B cell (primary cell): ENCODE measurements around the gene OPA1. TPM values are rescaled to one million over a fixed set of nuclear protein-coding genes. Genes with fewer than 3 reads are reported as not detected.

ENCODE experiments used
- ATAC-seq: fragments of 200-7000 bp; cut with Tn5 transposase; one replicate; pipeline ENCODE4 v1.10.0; 2021; ENCODE audit warnings: low read depth, mild to moderate bottlenecking, moderate number of reproducible peaks, moderate library complexity
- CTCF ChIA-PET: fragments of 350-600 bp; sonication (Branson Sonifier 250); formaldehyde crosslinking; loops from one replicate; lab custom pipeline; 2021; ENCODE audit warnings: antibody characterized with exemption, inconsistent platforms; lab: Charles Lee
- POLR2A ChIA-PET: fragments of 350-600 bp; sonication (Branson Sonifier 250); formaldehyde crosslinking; loops from one replicate; lab custom pipeline; 2021; ENCODE audit warnings: antibody characterized with exemption; lab: Charles Lee
- DNase-seq: peaks from one replicate; pipeline ENCODE4 v3.0.0; 2013
- H2AFZ ChIP-seq: 2 replicates; pipeline ENCODE4 v1.6.1; 2012; ENCODE audit warnings: mild to moderate bottlenecking, low read depth, low read length; ENCODE audit not compliant: insufficient read depth, poor library complexity, severe bottlenecking
- H3K27ac ChIP-seq, 2 donors: 1 replicate in 1 of 2; 2 replicates in 1 of 2; pipeline ENCODE4 v1.5.1; 2012 to 2013; ENCODE audit warnings: low read length in 2 of 2, mild to moderate bottlenecking in 2 of 2, moderate library complexity in 1 of 2
- H3K27me3 ChIP-seq, 4 experiments: fragments of 200-600 bp in 1 of 4; sonication (generic) in 1 of 4; replicated peaks in 1 of 4; 1 replicate in 2 of 4; 2 replicates in 2 of 4; pipeline versions ENCODE4 v1.6.1 to v1.7.0; 2013 to 2016; ENCODE audit warnings: low read length in 3 of 4, mild to moderate bottlenecking in 2 of 4, mixed read lengths in 1 of 4, moderate library complexity in 1 of 4; ENCODE audit not compliant: insufficient read depth in 4 of 4, control insufficient read depth in 3 of 4; ENCODE audit errors: control extremely low read depth in 1 of 4
- H3K36me3 ChIP-seq, 2 experiments: replicated peaks in 1 of 2; 1 replicate in 1 of 2; 2 replicates in 1 of 2; pipeline versions ENCODE4 v1.6.1 to v1.7.1; 2013; ENCODE audit warnings: low read length in 1 of 2; ENCODE audit not compliant: insufficient read depth in 2 of 2, control insufficient read depth in 1 of 2; ENCODE audit errors: control extremely low read depth in 1 of 2, extremely low read depth in 1 of 2
- H3K4me1 ChIP-seq, 2 donors: fragments of 200-600 bp in 1 of 2; sonication (generic) in 1 of 2; 1 replicate in 1 of 2; 2 replicates in 1 of 2; pipeline versions ENCODE4 v1.5.1 to v1.6.1; 2013 to 2017; ENCODE audit warnings: low read length in 2 of 2; ENCODE audit not compliant: control insufficient read depth in 2 of 2, insufficient read depth in 2 of 2
- H3K4me2 ChIP-seq: replicated peaks from 2 replicates; pipeline ENCODE3; 2012; ENCODE audit warnings: mild to moderate bottlenecking, low read depth, low read length; ENCODE audit not compliant: poor library complexity, severe bottlenecking
- H3K4me3 ChIP-seq, 5 experiments: fragments of 200-600 bp in 1 of 5; sonication (generic) in 1 of 5; 1 replicate in 3 of 5; 2 replicates in 2 of 5; pipeline versions ENCODE4 v1.5.1 to v1.7.0; 2011 to 2016; ENCODE audit warnings: low read length in 4 of 5, mild to moderate bottlenecking in 4 of 5, low read depth in 2 of 5, control low read depth in 1 of 5, moderate library complexity in 1 of 5; ENCODE audit not compliant: insufficient read depth in 1 of 5; ENCODE audit errors: control extremely low read depth in 1 of 5, extremely low read depth in 1 of 5
- H3K79me2 ChIP-seq: fragments of 200-600 bp; sonication (generic); one replicate; pipeline ENCODE4 v1.6.0; 2016; ENCODE audit warnings: low read length; ENCODE audit not compliant: control insufficient read depth, insufficient read depth
- H3K9ac ChIP-seq: fragments of 200-600 bp; sonication (generic); 2 replicates; pipeline ENCODE4 v1.6.1; 2017; ENCODE audit warnings: mild to moderate bottlenecking, low read length, moderate library complexity
- H3K9me3 ChIP-seq, 3 donors: one replicate each; pipeline versions ENCODE4 v1.6.1 to v1.7.1; 2013; ENCODE audit warnings: low read length in 2 of 3; ENCODE audit not compliant: control insufficient read depth in 2 of 3, insufficient read depth in 1 of 3; ENCODE audit errors: control extremely low read depth in 1 of 3
- H4K20me1 ChIP-seq: 2 replicates; pipeline ENCODE4 v1.6.0; 2012; ENCODE audit warnings: mild to moderate bottlenecking, low read length; ENCODE audit not compliant: insufficient read depth, control insufficient read depth, poor library complexity, severe bottlenecking
- H3K27ac Mint-ChIP-seq: one replicate; pipeline ENCODE4 v1.8.0; 2021; ENCODE audit warnings: mixed read lengths
- H3K27me3 Mint-ChIP-seq: one replicate; pipeline ENCODE4 v1.8.0; 2021; ENCODE audit warnings: mixed read lengths
- H3K4me1 Mint-ChIP-seq: one replicate; pipeline ENCODE4 v1.8.0; 2021; ENCODE audit warnings: mixed read lengths
- H3K4me3 Mint-ChIP-seq: one replicate; pipeline ENCODE4 v1.8.0; 2021; ENCODE audit warnings: mixed read lengths
- H3K9me3 Mint-ChIP-seq: one replicate; pipeline ENCODE4 v1.8.0; 2022; ENCODE audit warnings: mixed read lengths; ENCODE audit not compliant: insufficient read depth
- CTCF ChIP-seq: fragments of 200-600 bp; IDR thresholded peaks from one replicate; pipeline ENCODE4 v1.8.0; 2022; ENCODE audit warnings: antibody characterized with exemption, mild to moderate bottlenecking
- EZH2 ChIP-seq: IDR thresholded peaks from 2 replicates; pipeline ENCODE4 v1.6.1; 2012; ENCODE audit warnings: borderline replicate concordance, low read depth, mild to moderate bottlenecking, moderate library complexity, low read length; ENCODE audit not compliant: insufficient read depth, poor library complexity, severe bottlenecking
- WGBS: methylation state at CpG from one replicate; pipeline ENCODE4 v1.1.5; 2013; ENCODE audit warnings: missing lambda C conversion rate; ENCODE audit not compliant: insufficient coverage; 5-methylcytosine and 5-hydroxymethylcytosine counted together
- intact Hi-C: fragments of 100-400 bp; cut with micrococcal nuclease; formaldehyde crosslinking; loops from one replicate; pipeline ENCODE4 v1.10.0; 2022
- polyA plus RNA-seq: library from polyadenylated mRNA; depleted of rRNA; stranded (reverse); fragments of >200 nt; gene quantifications from 2 replicates; pipeline ENCODE4 v1.2.3, GENCODE V29; 2012
- total RNA-seq, 2 donors: library from RNA; stranded (reverse); fragments of 120-200 nt in 1 of 2; gene quantifications; 1 replicate in 1 of 2; 2 replicates in 1 of 2; pipeline versions ENCODE4 v1.2.3 to v1.2.4, GENCODE V29; 2013 to 2022

Gene OPA1
- total and polyA plus RNA-seq, 2 donors (not counting 1 experiment from before 2014, with no cell fraction given) = 9.1 to 62.8 TPM

GRCh38 chr3:193710286-193711165 lies 117.5 kb downstream of the OPA1 start:
- Histone ChIP-seq H3K27me3 (peaks cover 0 to 4% (median 0%) of the 10 kb centered on the region in 4 experiments), H3K79me2 (no peaks in the 10 kb centered on the region), H3K9me3 (peaks cover 0 to 16% (median 15%) of the 10 kb centered on the region in 3 donors), H3K27ac (no peak overlapping the region), H3K9ac (no peak overlapping the region), H4K20me1 (no peaks in the 10 kb centered on the region), H2AFZ (no peak overlapping the region), H3K4me2 (no peak overlapping the region), H3K4me1 (peaks cover 0 to under 1% of the 10 kb centered on the region in 2 donors), H3K4me3 (no peak overlapping the region), H3K36me3 (no peaks in the 10 kb centered on the region)
- TF ChIP-seq CTCF = no peak
- no peak for TF ChIP-seq EZH2
- intact Hi-C loops = no loop called here
- peaks cover 2% of the 10 kb centered on the region for H3K4me1 Mint-ChIP-seq
- no peak overlapping the region for H3K27ac Mint-ChIP-seq
- ATAC-seq (no peak), DNase-seq (no peak)
- WGBS = 93% methylated on average over 15 of the region's 18 CpGs
- H3K9me3 Mint-ChIP-seq = no peaks in the 10 kb centered on the region
- ChIA-PET POLR2A (no interaction called here), CTCF (interaction anchor here (0.5 kb wide), 1 partner anchor 787 kb away, joined by 3 read pairs; no protein-coding TSS in a partner anchor)
- no peaks in the 10 kb centered on the region for H3K27me3 Mint-ChIP-seq
- H3K4me3 Mint-ChIP-seq = no peak overlapping the region

- Mint-ChIP-seq H3K27ac (no peak overlapping the region), H3K9me3 (no peaks in the 10 kb centered on the region), H3K4me1 (peaks cover 8% of the 10 kb centered on the region), H3K4me3 (no peak overlapping the region), H3K27me3 (no peaks in the 10 kb centered on the region)
- H4K20me1 ChIP-seq = no peaks in the 10 kb centered on the region
- DNase-seq = no peak
- no peaks in the 10 kb centered on the region for H3K36me3 ChIP-seq
- intact Hi-C loops = no loop called here
- peaks cover 6 to 7% of the 10 kb centered on the region in 2 donors for H3K4me1 ChIP-seq
- peaks cover 0 to 18% (median 17%) of the 10 kb centered on the region in 3 donors for H3K9me3 ChIP-seq
- 98% methylated on average over 5 of the region's 8 CpGs for WGBS
- H3K79me2 ChIP-seq = no peaks in the 10 kb centered on the region
- no peak overlapping the region for H3K9ac ChIP-seq
- ATAC-seq = no peak
- peaks cover 0 to 4% (median 0%) of the 10 kb centered on the region in 4 experiments for H3K27me3 ChIP-seq
- H3K4me3 ChIP-seq = no peak overlapping the region
- no peak overlapping the region for H3K4me2 ChIP-seq
- CTCF ChIA-PET = interaction anchor here (0.5 kb wide), 1 partner anchor 787 kb away, joined by 3 read pairs; no protein-coding TSS in a partner anchor
- H2AFZ ChIP-seq = no peak overlapping the region
- POLR2A ChIA-PET = no interaction called here
- TF ChIP-seq CTCF (no peak), EZH2 (no peak)
- no peak overlapping the region for H3K27ac ChIP-seq
These were observed 118.1 kb downstream of the OPA1 start for GRCh38 chr3:193711166-193711485.
